TTC549 (cell line): Measurements from ENCODE around the gene LTO1.
A peak's percentile ranks its signal among the peaks of the same experiment; 100 is the strongest.

Source experiments
- FAIRE-seq: peaks from 2 replicates; lab custom pipeline; 2012; peaks lifted over from hg19 to GRCh38; lab: Jason Lieb, UNC

The LTO1 gene

DNA sequence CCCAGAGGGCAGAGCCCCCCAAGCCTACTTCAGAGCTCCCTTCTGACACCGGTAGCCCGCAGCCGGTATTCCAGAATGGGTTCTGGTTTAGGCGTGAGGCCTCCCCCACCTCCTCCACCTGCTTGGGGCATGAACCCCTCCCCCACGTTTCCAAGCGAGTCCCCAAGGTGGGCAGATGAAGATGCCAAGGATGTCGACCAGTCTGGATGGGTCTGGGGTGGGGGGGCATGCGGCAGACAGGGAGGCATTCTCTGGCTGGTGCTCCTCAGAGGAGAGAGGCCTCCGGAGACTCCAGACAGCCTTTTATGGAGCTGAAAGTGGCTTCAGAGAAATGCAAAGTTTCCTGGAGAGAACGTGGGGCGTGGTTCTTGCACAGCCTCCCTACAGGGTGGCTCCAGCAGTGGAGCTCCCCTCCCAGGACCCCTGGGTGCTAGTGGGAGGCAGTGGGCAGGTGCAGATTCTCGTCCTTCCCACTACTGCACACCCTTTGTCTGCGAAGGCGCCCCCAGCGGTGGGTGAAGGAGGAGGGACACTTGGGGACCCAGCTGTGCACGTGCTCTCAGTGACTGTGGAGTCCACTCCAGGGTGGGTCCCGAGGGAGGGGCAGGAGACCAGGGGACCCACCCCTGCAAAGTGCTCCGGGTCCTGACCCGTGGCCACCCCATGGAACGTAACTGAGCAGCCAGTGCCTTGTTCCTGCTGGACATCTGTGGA is 30.0 kb downstream of the LTO1 start:
- FAIRE-seq: no peak

DNA sequence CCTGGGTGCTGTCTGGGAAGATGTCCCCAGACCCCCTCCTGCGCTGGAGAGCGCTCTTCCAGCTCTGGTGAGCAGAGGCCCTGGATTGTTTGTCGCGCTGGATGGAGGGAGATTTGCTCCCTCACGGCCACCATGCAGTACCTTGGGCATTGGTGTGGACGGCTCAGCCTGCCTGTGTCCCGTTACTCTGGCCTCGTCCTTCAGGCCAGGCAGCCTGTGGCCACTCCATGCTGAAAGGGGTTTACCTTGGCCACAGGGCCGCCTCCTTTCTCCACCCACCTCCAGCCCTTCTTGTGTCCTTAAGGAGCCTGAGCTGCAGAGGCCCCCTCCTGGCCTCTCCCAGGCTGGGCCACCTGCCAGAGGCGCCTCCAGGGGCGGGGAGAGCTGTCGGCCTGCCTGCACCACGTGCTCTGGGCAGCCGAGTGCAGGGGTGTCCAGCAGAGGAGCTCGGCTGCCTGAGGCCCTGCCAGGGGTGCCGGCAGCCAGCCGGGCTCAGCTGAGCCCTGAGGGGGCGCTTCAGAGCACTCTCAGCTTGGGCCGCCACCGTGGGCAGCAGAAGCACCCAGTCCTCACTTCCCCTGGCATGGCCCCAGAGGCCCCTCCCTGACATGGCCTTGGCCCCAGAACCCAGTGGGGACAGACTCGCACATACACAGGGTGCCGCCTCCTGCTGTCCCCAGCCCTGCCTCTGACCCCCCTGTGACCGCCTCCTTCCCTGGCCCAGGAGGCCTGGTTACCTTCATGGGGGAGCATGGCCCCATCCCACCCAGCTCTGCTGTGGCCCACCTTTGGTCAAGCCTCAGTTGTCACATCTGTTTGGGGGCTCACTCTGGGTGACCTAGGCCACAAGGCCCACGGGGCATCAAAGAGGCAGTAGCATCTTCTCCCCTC is 30.8 kb downstream of the LTO1 start:
- no peak for FAIRE-seq

DNA sequence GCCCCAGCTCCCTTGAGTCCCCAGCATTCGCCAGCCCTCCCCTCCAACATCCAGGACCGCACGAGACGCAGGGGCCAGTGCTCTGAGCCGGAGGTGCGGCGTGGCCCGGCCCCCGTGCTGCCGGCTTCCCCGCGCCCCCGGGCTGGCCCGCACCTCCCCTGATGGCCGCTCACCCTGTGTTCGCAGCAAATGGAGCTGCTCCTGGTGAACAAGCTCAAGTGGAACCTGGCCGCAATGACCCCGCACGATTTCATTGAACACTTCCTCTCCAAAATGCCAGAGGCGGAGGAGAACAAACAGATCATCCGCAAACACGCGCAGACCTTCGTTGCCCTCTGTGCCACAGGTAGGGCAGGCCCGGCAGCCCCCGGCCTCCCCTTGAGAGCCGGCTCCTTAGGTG is 31.5 kb downstream of the LTO1 start:
- FAIRE-seq: no peak

DNA sequence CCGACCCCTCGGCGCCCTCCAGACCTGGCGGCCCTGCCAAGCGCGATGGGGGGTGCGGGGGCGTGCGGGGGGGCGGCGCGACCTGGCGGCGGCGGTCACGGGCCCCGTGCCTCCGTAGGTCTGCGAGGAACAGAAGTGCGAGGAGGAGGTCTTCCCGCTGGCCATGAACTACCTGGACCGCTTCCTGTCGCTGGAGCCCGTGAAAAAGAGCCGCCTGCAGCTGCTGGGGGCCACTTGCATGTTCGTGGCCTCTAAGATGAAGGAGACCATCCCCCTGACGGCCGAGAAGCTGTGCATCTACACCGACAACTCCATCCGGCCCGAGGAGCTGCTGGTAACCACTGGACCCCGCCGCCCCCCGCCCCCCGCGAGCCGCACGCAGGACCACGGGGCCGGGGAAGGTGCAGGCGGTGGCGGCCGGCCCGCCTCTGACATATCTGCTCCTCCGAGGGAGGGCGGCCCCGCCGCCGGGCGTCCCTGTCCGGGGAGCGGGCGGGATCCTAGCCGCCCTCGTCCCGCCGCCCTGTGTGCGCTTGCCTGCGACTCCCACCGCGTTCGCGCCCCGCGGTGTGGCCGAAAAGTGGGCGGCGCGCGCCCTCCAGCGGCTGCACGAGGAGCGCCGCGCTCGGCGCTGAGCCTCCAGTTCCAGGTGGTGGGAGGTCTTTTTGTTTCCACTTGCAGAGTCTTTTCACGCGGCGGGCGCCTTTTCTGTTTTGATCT is 32.1 kb downstream of the LTO1 start:
- no peak for FAIRE-seq

DNA sequence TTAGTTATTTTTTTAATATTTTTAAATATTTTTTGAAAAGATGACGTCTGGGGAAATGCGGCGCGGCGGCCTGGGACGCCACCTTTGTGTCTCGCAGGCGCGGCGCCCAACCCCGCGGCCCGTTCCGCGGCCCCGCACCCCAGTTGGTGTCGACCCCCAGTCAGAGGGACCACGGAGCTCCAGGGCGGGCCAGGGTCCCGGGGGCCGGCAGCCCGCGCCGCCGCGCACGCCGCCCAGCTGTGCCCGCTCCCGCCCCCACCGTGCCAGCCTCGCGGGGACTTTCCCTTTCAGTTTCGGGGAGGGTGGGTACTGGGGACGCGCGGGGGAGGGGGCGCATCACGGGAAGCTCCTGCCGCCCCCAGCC is 32.6 kb downstream of the LTO1 start:
- no peak for FAIRE-seq

DNA sequence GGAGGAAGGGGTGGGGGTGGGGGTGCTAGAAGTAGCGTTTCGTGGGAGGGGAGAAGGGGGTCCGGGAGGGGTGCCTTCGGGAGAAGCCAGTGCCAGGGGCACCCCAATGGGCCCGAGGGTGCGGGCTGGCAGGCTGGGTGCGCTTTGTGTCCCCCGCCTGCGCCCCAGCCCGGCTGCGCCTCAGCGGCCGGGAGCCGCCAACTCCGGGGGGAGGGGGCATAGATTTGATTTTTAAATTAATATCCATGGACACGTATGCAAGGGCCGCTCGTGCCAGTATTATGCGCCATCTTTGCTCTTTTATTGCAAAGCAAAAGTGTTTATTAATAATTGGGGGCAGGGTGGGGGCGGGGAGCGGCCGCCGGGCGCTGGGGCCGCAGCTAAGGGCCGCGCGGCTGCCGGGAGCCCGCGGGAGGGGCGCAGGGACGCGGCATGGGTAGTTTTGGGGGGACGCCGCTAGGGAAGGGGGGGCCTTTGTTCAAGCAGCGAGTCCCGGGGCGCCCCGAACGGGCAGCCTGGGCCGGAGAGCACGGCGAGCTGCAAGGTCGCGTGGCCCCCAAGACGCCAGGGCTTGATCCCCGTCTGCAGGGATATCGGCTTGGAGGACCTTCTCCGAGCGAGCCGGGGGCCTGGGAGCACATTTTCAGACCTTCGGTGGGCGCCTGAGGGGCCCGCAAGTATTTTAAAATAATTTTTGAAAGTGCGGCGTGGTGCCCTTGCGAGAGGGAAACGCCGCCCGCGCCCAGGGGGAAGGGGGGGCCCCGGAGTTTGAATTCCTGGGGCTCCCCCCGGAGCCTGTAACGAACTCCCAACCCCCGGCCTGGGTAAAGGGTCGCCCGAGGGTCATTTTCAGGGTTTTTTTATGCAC is 33.2 kb downstream of the LTO1 start:
- FAIRE-seq: no peak

DNA sequence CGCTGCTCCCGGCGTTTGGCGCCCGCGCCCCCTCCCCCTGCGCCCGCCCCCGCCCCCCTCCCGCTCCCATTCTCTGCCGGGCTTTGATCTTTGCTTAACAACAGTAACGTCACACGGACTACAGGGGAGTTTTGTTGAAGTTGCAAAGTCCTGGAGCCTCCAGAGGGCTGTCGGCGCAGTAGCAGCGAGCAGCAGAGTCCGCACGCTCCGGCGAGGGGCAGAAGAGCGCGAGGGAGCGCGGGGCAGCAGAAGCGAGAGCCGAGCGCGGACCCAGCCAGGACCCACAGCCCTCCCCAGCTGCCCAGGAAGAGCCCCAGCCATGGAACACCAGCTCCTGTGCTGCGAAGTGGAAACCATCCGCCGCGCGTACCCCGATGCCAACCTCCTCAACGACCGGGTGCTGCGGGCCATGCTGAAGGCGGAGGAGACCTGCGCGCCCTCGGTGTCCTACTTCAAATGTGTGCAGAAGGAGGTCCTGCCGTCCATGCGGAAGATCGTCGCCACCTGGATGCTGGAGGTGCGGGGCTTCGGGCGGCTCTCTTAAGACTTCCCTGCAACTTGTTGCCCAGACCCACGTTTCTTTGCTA is 34.1 kb downstream of the LTO1 start, which contains the start of gene CCND1:
Gene CCND1, plus strand, starts transcription at position 162 of the 587 bp plus-strand sequence. Its CDS starts 158 bp downstream, at position 320.
- FAIRE-seq: no peak

DNA sequence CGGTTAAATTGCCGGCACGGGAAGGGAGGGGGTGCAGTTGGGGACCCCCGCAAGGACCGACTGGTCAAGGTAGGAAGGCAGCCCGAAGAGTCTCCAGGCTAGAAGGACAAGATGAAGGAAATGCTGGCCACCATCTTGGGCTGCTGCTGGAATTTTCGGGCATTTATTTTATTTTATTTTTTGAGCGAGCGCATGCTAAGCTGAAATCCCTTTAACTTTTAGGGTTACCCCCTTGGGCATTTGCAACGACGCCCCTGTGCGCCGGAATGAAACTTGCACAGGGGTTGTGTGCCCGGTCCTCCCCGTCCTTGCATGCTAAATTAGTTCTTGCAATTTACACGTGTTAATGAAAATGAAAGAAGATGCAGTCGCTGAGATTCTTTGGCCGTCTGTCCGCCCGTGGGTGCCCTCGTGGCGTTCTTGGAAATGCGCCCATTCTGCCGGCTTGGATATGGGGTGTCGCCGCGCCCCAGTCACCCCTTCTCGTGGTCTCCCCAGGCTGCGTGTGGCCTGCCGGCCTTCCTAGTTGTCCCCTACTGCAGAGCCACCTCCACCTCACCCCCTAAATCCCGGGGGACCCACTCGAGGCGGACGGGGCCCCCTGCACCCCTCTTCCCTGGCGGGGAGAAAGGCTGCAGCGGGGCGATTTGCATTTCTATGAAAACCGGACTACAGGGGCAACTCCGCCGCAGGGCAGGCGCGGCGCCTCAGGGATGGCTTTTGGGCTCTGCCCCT is 34.7 kb downstream of the LTO1 start:
- no peak for FAIRE-seq

DNA sequence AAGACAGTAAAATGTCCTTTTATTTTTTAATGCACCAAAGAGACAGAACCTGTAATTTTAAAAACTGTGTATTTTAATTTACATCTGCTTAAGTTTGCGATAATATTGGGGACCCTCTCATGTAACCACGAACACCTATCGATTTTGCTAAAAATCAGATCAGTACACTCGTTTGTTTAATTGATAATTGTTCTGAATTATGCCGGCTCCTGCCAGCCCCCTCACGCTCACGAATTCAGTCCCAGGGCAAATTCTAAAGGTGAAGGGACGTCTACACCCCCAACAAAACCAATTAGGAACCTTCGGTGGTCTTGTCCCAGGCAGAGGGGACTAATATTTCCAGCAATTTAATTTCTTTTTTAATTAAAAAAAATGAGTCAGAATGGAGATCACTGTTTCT is 35.3 kb downstream of the LTO1 start:
- no peak for FAIRE-seq

DNA sequence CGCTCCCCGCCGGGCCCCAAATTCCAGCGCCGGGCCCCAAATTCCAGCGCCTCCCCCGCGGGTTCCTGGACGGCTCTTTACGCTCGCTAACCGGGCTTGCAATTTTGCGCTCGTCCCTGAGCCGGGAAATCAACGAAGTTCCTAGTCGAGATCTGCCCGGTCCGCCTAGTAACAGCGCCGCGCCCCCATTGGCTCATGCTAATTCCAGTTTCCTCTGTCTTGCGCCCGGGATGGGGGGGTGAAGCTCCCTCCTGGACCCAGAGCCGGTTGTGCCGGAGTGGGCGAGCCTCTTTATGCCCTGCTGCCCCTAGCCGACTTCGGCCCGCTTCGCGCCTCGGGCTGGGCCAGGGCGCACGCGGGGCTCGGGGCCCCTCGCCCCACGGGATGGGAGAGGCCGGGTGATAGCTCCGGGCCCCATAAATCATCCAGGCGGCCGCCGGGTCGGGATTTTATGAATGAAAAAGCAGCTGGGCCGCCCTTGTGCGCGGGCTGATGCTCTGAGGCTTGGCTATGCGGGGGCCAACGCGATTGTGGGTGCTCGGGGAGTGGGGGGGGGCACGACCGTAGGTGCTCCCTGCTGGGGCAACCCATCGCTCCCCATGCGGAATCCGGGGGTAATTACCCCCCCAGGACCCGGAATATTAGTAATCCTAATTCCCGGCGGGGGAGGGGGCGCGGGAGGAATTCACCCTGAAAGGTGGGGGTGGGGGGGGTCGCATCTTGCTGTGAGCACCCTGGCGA is 36.0 kb downstream of the LTO1 start:
- peak; percentile 68 for FAIRE-seq

DNA sequence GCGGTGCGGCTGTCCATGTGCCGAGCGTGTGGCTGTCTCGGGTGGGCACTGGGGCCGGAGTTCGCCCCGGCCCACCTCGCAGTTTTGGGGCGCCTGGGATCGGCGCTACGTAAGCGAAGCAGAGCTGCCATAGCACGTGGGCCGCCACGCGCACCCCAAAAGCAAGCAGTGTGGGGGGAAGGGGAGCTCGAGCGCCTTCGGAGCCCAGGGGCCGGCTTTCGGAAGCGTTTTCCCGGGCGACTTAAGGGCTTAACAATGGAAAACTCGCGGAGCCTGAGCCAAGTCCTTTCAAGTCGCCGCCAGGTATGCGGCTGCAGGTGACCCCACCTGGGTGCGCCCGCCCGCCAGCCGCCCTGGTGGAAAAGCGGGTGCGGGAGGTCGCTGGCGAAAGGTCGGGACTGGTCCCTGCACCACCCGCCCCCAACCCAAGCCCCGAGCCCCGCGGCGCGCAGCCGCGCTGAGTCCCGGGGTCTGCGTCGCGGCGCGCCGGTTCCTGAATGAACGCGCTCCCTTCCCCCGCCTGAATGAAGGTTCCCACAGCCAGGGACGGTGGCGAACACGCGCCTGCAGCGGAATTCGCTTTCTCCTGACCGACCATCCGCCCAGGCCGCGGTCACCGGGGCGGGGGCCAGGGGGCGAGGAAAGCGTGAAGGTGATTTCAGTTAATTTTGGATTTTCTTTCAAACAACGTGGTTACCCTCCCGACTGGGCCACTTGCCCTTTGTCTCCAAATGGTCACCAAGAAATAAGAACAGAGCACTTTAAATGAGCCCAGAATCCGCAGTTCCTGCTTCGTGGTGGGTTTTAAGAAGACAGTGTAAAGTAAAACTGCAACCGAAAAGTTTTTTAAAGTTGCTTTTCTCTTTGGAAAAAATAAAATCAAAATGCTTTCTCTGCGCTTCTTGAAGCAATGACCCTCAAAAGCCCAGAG is 36.9 kb downstream of the LTO1 start:
- no peak for FAIRE-seq

DNA sequence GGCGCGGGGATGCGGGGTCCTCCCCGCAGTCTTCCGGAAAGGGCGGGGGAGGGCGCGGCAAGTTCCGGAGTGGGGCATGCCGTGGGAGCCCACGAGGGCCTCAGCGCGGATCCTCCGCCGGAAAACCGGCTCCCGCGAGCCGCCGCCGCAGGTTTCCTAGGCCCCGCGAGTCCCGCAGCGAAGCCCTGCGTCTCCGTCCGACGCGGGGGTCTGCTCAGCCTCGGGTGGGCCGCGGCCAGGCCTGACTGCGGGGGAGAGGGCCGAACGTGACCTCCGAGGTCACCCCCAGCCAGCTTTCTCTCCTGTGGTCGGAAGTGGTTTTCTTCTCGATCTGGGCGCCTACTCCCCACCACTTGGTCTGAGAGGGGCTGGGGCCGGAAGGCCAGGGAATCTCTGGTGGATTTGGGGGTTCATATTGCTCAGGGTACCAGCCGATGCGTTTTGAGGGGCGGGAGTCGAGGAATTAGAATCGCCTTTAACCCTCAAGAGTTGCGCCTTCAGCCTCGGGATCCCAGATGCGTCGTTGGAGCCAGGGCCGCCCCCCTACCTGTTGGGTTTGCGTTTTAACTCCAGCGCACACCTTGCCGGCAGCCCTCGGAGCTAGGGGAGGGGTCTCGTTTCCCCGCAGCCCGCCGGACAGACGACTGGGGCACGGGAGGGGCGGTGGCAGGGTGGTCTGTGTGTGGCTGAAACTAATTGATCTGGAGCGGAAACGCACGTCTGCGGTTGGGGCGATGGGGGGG is 37.8 kb downstream of the LTO1 start:
- no peak for FAIRE-seq

DNA sequence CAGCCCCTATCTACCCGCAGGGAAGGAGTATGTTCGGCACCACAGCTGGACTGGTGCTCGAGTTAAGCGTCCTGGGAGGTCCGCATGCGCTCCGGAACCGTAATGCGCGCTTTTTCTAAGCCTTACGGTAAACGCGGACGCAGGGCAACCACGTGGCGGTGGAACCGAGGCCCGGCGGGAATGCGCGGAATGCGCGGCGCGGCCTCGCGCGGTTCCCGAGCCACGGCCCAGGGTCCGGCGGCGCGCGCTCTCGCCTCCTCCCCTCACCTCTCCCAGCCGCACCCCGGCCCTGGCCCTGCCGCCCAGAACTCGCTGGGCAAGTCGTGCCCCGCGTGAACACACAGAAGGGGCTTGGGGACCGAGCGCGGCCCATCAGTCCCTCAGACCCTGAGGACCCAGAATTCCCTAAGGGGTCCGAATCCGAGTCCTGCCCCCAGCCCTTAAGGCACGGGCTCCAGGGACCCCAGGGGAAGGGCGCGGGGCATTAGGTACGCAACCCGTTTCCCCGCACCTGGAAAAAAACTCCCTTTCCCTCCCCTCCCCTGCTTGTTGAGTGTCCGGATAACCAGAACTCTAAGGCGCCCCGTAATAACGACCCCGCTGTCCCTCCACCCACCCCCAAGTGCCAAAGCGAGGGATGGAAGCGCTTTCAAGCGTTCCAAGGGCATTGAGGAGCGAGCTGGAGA is 38.5 kb downstream of the LTO1 start:
- no peak for FAIRE-seq

DNA sequence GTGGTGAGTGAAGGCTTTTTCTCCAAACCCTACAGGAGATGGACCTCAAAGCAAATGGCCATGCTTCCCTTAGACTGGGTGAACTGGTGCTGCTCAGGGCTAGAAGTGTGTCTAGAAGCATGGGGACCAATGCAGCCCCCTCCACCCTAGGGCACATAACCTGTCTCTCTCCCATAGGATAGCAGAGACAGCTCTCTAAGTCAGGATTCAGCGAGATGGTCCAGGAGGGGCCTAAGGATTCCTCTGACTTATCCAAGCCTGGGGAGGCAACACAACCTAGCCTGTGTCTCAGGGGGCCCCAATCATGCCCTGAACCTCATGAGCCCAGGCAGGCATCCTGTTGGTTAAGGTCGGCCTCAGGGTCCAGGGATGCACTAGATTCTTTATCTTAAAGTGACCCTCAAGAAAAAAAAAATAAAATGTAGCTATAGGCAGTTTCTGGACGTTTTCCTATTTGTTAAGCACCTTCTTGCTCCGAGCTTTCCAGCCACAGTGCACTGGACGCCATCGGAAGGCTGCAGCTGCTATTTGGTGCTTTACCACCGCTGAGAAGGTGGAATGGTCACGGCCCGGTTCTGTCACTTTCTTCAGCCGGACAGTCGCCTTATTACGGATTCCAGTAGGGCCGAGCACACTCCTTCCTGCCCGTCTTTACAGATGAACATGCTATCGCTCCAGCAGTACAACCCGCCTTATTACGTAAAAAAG is 39.2 kb downstream of the LTO1 start:
- FAIRE-seq: no peak

DNA sequence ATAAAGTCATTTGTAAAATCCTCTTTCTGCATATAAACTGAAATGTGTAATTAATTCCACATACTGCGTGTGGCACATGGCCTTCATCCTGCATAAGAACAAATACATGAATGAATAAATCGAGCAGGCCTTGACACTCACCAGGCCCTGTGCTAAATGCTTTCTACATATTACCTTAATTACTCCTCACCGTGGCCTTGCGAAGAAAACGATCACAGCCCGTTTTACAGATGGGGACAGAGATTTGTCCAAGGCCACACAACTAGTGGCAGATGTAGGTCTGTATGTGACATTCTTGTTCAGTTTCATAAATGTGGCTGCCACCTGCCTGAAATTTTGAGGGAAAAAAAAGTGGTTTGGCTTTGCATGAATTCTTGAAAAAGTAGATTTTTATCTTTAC is 40.0 kb downstream of the LTO1 start:
- no peak for FAIRE-seq

DNA sequence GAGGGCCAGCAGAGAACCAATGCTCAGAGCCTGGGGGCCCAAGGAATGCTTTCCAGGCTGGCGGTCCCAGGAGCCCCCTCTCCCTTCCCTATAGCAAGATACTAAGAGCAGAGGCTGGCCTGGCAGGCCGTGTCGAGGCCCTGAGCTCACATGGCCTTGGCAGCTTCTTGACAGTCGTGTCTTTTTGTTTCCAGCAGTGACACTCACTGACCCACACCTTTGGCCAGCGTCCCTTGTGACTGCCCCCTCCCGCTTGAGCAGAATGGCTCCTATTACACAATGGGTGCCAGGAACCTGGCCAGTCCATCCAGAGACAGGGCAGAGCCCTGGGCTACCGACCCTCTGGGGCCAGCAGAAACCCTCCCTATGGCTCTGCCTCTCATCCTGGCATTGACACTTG is 40.6 kb downstream of the LTO1 start:
- FAIRE-seq: no peak

DNA sequence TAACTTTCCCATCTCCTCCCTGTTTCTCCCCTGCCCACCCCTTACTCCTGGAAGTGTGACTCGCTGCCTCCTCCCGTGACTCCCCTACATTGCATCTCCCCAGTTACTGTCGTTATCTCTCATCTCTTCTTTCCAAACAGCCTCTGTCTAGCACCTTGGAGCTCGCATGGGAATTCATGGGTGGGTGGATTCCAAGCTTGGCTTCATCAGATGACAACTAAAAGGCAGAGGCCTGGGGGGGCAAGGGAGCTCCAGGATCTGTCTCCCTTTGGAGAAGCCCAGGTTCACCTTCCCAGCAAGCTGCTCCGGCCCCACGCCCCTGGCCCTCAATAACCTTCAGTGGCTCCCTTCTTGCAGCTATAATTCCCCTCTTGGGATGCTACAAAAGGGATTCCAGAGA is 41.1 kb downstream of the LTO1 start:
- FAIRE-seq: no peak
